Mucosa of gallbladder (tissue), 1 donor: Measurements from ENCODE around the gene TTC39C. TPM values are rescaled to one million over a fixed set of nuclear protein-coding genes. Genes with fewer than 3 reads are reported as not detected.
A peak's percentile ranks its signal among the peaks of the same experiment; 100 is the strongest.
"Not testable (repeated sequence)": the region's sequence is repeated elsewhere in the genome, so short reads cannot be mapped to it uniquely, and the experiment has no call there.

Experiments used
- DNase-seq: peaks from one replicate; pipeline ENCODE4 v3.0.0-alpha.2; 2020; ENCODE audit warnings: low spot score
- total RNA-seq: library from RNA; stranded (reverse); gene quantifications from one replicate; pipeline ENCODE4 v1.2.1, GENCODE V29; 2021
- donor health status: DM: no; HTN: no; CAD: no.

The TTC39C gene
- total RNA-seq, 1 donor from 2014 or later, result 55.4 TPM

DNA sequence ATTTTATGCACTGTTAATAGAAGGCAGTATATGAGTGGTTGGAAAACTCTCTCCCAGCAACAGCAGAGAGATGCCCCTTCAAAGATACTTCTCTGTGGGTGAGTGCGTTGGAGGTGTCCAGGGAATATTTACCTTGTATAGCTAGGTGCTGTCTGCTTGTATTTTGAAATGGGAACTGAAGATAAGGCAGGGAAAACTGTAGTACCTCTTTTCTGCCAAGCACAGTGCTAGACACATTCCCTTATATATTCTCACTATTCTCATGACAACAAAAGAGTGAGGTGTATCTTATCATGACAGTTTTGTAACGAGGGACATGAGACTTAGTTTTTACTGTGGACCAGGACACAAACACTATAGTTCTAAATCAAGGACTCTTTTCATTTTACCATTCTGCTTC is 2.1 kb downstream of the TTC39C start:
- DNase-seq, result no peak

GRCh38 chr18:24018299-24018886 is 3.8 kb downstream of the TTC39C start:
- no peak for DNase-seq

DNA sequence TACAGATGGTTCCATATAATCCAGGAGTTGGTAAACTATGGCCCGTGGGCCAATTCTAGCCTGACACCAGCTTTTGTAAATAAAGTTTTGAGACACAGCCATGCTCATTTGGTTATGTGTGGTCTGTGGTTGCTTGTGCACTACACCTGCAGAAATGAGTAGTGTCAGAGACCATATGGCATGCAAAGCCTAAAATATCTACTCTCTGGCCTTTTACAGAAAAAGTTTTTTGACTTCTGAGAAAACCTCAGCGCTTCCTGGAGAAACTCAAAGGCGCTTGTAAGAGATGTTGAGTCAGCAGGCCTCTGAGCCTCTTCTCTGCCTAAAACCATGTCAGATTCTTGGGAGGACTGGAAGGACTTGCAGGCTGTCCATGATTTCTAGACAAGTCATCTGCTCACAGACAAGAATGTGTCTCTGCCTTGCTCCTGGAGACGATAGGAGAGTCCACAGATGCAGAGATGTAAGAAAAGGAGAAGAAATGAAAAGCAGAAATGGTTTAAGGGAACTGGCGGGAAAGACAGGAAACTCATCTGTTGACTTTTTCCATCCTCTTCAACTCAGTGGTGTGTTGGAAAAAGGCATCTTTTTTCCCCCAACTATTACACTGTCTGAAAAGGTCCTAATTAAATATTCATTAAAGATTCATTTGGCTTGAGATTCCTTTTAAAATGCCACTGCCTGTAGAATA is 5.2 kb downstream of the TTC39C start:
- DNase-seq, result no peak

GRCh38 chr18:24021505-24021904 is 7.0 kb downstream of the TTC39C start:
- DNase-seq, result no peak

GRCh38 chr18:24022161-24022560 is 7.6 kb downstream of the TTC39C start:
- no peak for DNase-seq

DNA sequence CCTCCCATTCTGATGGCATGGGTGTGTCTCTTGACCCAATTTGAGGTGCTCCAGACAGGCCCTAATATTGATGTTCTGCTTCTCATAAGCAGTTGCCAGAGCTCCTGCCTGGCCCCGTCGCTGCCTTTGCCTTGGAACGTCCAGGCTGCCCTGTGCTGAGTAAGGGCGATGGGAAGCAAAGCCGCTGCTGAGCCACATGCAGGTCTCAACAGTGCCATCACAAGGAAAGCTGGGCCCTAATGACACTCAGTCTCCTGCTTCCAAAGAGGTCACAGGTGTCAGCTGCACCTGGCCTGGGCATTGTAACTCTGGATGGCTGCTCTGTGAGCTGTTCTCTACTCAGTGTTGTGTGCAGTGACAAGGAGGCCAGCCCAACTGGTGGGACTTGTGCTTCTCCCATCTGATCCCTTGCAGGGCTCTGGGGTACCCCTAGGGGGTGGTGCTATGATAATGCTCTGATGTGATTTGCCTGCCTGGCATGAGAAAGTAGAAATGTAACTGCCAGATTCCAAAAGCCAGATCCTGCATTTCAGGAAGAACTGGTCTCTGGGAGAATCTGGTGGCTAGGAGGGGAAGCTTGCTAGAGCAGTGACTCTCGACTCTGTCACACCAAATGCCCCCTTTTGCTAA is 8.7 kb downstream of the TTC39C start:
- DNase-seq, result no peak

DNA sequence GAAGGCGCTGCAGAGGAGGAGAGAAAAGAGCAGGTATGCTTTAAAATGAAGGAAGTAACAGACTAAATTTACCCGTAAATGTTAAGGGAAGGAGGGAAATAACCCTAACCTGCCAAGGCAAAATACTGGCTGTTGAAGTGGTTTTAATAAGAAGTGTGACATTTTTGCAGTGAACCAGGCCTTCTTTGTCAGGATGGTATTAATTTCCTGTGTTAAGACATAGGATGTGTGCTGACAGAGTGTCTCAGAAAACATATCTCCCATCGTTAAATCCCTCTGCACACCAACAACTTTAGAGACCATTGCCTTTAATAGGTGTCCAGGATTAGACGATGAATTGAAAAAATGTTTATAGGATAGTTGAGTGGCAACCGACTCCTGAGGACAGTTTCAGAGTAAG is 9.9 kb downstream of the TTC39C start:
- no peak for DNase-seq

DNA sequence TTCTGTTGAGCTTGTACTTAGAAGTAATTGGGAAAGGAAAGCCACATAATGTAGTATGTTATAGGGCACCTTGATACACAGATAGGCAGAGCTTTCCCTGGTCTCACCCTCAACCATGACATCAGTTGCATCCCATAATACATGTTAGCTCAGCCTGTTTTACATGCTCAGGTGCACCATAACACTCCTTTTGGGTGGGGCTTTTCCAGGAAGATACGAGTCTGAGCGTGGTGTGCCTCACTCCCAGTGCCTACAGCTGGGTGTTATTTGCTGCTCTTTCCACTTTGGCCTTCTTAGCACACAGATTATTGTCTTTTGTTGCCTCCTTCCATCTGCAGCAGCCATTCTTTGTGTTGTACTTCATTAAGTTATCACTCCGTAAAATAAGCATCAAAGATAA is 11.9 kb downstream of the TTC39C start:
- no peak for DNase-seq

DNA sequence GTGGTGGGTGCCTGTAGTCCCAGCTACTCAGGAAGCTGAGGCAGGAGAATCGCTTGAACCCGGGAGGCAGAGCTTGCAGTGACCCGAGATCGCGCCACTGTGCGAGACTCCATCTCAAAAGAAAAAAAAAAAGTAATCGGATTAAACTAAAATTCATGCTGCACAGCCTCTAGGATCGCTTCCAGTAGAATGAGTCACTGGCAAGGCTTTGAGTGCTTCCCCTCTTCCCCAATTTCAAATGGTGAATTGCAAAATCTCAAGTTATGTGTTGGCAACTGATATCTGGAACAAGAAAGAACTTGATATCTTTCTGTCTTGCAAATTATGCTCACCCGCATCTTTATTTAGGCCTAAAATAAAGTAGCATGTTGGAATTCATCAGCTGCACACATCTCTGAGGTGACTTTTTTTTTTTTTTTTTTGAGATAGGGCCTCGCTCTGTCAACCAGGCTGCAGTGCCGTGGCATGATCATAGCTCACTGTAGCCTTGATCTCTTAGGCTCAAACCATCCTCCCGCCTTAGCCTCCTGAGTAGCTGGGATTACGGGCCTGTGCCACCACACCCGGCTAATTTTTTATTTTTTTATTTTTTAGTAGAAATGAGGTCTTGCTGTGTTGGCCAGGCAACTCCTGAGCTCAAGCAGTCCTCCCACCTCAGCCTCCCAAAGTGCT is 12.7 kb downstream of the TTC39C start:
- peak; percentile 29 for DNase-seq

- not testable (repeated sequence) for DNase-seq
These were observed 14.4 kb downstream of the TTC39C start for GRCh38 chr18:24028946-24029345.

- no peak for DNase-seq
These were observed 16.8 kb downstream of the TTC39C start for GRCh38 chr18:24031318-24031717.

DNA sequence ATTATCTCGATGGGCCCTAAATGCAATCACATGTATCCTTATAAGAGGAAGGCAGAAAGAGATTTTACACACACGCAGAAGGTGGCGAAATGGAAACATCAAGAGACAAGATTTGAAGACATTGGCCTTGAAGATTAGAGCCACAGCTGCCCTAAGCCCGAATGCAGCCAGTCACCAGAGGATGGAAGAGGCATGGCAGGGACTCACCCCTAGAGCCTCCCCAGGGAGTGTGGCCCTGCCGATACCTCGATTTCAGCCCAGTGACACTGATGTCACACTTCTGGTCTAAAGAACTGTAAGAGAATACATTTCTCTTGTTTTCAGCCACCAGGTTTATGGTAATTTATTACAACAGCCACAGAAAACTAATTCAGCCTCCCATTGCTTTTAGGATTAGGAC is 17.4 kb downstream of the TTC39C start:
- no peak for DNase-seq

DNA sequence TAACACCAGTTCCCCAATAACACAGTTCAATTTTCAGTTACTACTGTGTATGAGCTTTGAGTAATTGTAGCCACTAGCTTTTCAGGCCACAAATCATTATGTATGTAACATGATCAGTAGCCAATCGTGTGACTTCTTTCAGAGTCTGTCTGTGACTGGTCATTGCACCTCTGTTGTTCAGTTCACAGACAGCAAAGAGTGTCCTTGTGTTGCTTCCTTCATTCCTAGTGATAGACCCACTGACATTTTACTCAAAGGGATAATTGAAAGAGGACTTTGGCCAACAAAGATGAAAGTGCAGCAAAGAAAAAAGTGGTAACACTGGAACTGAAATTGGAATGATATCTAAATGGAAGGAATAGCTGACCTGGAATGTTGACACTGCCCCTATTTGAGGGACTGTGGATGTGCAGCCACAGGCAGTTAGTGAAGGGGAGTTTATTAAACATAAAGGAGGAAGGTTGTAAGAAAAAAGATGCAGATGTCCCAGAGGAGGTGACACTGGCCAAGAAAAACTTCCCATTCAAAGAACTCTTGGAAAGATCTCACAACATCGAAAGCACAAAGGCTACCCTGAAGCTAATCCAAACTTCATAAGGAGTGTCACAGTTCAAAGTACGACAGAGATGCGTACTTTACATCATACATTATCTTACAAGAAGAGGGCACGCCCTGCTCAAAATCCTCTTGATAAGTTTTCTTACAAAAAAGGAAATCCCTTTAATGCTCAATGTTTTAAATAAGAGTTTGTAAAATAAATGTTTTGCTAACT is 19.3 kb downstream of the TTC39C start:
- no peak for DNase-seq

DNA sequence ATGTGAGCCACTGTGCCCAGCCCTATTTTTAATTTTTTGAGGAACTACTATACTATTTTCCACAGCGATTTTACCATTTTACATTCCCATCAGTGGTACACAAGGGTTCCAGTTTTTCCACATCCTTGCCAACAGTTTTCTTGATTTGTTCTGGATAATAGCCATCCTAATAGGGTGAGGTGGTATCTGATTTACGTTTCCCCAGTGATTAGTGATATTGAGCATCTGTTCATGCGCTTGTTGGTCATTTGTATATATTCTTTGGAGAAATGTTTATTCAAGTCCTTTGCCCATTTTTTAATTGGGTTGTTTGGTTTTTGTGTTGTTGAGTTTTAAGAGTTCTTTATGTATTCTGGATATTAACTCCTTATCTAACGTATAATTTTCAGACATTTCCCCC is 20.8 kb downstream of the TTC39C start:
- no peak for DNase-seq

- DNase-seq, result no peak
These were observed 25.1 kb downstream of the TTC39C start for GRCh38 chr18:24039671-24040070.

DNA sequence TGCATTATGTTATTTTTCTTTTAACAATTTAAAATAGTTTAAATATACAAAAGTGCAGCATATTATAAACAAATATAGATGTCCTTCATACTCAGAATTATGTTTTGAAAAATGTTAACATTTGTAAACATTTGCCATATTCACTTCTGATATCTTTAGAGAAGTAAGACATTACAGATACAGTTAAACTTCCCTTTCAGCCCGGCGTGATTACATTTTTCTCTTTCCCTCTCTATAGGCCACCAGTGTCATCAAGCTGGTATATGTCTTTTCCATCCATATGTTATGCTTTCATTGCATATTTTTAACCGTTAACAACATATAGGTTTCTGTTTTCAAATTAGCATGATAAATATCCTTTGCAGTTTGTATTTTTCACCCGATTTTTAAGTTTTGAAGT is 27.1 kb downstream of the TTC39C start:
- no peak for DNase-seq

- no peak for DNase-seq
These were observed 28.8 kb downstream of the TTC39C start for GRCh38 chr18:24043403-24043802.

DNA sequence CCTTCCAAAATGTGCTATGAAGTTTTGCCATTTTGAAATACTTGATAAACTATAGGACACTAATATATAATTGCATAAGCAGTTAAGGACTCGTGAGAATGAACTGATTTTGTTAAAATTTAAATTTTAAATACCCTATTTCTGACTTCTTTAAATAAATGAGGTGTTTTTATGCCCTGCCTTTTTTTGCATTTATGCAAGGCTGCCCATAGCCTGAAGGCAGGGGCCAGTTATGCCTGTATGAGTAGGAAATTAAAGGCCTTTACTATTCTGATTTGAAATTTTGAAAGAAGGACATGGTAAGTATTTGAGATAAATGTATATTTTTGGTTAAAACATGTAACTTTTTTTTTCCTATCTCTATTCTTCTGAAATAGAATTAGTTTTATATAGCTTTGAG is 33.7 kb downstream of the TTC39C start:
- DNase-seq, result no peak

DNA sequence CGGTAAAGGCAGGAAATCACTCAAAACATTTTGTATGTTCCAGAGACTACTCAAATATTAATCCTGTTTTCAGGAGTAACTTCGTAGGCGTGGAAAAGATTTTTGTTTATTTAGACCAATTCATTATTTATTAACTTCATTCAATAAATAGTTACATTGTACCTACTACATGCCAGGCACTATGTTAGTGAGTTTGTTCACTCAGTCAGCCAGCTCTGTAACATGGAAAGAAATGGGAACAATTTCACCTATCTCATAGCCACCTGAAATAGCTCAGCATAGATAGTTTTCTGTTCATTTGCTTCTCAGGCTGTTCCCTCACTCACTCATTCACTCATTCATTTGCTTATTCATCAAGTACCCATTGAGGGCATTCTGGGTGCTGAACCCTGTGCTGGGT is 34.6 kb downstream of the TTC39C start:
- DNase-seq, result no peak

DNA sequence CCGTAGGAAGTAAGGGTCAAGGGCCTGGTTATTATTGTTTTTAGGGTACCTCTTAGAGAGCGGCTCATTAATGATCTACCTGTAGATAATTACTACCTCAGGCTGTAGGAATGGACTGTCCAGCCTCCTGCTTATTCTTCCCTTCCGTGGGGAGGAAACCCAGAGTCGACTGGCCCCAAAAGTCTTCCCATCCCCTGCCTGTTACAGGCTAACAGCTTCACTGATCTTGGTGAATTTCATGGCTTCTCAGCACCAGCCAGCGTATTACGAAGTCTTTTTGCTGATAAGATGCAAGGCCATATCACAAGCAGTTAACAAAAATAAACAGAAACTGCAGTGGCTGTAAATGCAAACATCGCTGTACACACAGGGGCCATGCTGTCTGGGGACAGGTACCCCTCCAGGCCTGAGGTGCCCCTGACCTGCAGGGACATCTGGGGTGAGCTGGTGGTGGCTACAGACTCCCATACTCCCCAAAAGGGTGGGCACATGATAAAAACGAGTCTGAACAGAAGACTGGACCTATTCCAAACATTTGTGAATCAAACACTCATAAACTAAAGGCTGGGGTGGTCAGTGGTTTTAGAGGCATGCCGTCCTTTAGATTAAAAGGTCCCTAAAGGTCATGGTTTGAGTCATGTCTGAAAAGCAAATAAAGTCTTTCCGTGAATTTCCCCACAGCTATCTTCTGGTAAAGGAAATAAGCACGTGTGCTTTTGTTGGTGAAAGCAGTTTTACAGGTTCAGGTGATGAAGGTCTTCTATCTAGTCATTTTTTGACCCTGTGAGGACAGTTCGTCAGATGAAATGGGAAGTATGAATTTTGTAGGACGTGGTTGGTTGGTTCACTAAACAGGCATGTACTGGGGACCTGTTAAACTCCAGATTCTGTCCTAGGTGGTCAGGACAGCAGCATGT is 36.7 kb downstream of the TTC39C start:
- no peak for DNase-seq

DNA sequence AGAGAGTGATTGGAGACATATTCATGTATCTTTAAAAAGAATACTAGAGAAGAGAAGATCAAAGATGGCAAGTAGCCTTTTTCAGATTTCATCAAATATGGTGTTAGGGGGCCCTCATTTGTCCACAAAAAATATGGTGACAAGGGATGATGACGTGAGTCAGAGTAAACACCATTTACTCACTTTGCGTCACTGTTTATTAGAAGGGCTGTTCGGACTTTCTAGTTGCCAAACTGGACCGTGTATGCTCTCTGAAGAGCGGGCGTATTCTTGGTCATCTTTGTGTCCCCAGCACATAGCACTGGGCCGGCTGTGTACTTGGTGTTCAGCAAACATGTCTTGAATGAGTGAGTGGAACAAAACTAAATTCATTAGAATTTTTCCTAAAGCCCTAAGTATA is 37.5 kb downstream of the TTC39C start:
- no peak for DNase-seq
